DOHH2 (cell line): ENCODE results near the gene PEPD.

Experiments
- H3F3A ChIP-seq: fragments of 200-600 bp; sonication (generic), shearing (Covaris generic); 2 replicates; pipeline ENCODE4 v1.6.0; 2016; ENCODE audit warnings: antibody characterized with exemption, mild to moderate bottlenecking; ENCODE audit not compliant: control insufficient read depth, insufficient read depth
- H3K27ac ChIP-seq: fragments of 200-600 bp; sonication (generic); 2 replicates; pipeline ENCODE4 v1.5.1; 2014; ENCODE audit warnings: low read depth, mild to moderate bottlenecking, low read length, moderate library complexity
- H3K27me3 ChIP-seq: fragments of 200-600 bp; sonication (generic); 2 replicates; pipeline ENCODE4 v1.6.1; 2014; ENCODE audit warnings: mild to moderate bottlenecking, low read length, mixed read lengths; ENCODE audit not compliant: control insufficient read depth
- H3K36me3 ChIP-seq: fragments of 200-600 bp; sonication (generic); 2 replicates; pipeline ENCODE4 v1.6.1; 2014; ENCODE audit warnings: mild to moderate bottlenecking, low read length, moderate library complexity, mixed read lengths; ENCODE audit not compliant: control insufficient read depth
- H3K4me1 ChIP-seq: fragments of 200-600 bp; sonication (generic); 2 replicates; pipeline ENCODE4 v1.6.1; 2014; ENCODE audit warnings: mild to moderate bottlenecking, low read length, mixed read lengths; ENCODE audit not compliant: control insufficient read depth
- H3K4me2 ChIP-seq: fragments of 200-600 bp; sonication (generic); 2 replicates; pipeline ENCODE4 v1.6.0; 2014; ENCODE audit warnings: mild to moderate bottlenecking, low read length, moderate library complexity
- H3K4me3 ChIP-seq: fragments of 200-600 bp; sonication (generic); 2 replicates; pipeline ENCODE4 v1.5.1; 2014; ENCODE audit warnings: mild to moderate bottlenecking, low read length, mixed read lengths
- H3K79me2 ChIP-seq: fragments of 200-600 bp; sonication (generic); 2 replicates; pipeline ENCODE4 v1.6.1; 2014; ENCODE audit warnings: mild to moderate bottlenecking, low read length, mixed read lengths; ENCODE audit not compliant: control insufficient read depth
- H3K9me2 ChIP-seq: fragments of 200-600 bp; sonication (generic); replicated peaks from 2 replicates; pipeline ENCODE4 v1.6.1; 2014; ENCODE audit warnings: mild to moderate bottlenecking, low read length, mixed read lengths; ENCODE audit not compliant: control insufficient read depth
- H3K9me3 ChIP-seq: fragments of 200-600 bp; sonication (generic); 2 replicates; pipeline ENCODE4 v1.6.1; 2014; ENCODE audit warnings: antibody characterized with exemption, low read length, mixed read lengths; ENCODE audit not compliant: control insufficient read depth, insufficient read depth
- H4K20me1 ChIP-seq: fragments of 200-600 bp; sonication (generic); 2 replicates; pipeline ENCODE4 v1.6.0; 2014; ENCODE audit warnings: low read depth, mild to moderate bottlenecking, antibody characterized with exemption, low read length, moderate library complexity; ENCODE audit not compliant: control insufficient read depth, insufficient read depth
- EZH2phosphoT487 ChIP-seq: fragments of 200-600 bp; sonication (generic); IDR thresholded peaks from 2 replicates; pipeline ENCODE4 v1.6.1; 2017; ENCODE audit warnings: borderline replicate concordance, mild to moderate bottlenecking, antibody characterized with exemption, low read length, moderate library complexity, mixed read lengths
- TF ChIP-seq, protein P1 (sequence below): fragments of 200-600 bp; sonication (generic); IDR thresholded peaks from one replicate; pipeline ENCODE4 v1.5.1; 2014; ENCODE audit warnings: antibody characterized with exemption, mild to moderate bottlenecking, low read depth, low read length; ENCODE audit not compliant: poor library complexity, severe bottlenecking

Gene PEPD

DNA sequence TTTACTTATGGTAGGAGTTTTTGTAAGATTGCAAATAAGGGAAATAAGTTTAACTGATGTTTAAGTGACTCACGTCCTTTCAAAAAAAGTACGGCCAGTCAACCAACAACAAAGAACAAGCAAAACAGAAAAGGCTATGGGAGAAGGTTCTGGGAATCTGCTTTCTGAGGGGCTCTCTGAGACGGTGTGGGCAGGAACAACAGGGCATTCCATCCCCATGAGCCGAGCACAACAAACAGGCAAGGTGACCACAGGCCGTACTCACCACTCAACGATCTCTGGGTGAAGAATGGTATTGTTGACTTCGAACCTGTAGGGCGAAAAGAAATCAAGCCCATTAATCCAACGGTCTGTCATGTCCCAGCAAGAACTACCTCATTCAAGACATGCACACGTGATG lies 43.8 kb downstream of the PEPD start:
- Histone ChIP-seq H3K9me2 (no peaks in the 10 kb centered on the region), H3K4me1 (no peaks in the 10 kb centered on the region), H3K4me3 (no peak overlapping the region), H3K4me2 (no peak overlapping the region), H4K20me1 (no peaks in the 10 kb centered on the region), H3K36me3 (no peaks in the 10 kb centered on the region), H3K9me3 (no peaks in the 10 kb centered on the region), H3K27ac (no peak overlapping the region), H3K79me2 (no peaks in the 10 kb centered on the region), H3F3A (no peaks in the 10 kb centered on the region), H3K27me3 (no peaks in the 10 kb centered on the region)
- TF ChIP-seq, protein P1, sequence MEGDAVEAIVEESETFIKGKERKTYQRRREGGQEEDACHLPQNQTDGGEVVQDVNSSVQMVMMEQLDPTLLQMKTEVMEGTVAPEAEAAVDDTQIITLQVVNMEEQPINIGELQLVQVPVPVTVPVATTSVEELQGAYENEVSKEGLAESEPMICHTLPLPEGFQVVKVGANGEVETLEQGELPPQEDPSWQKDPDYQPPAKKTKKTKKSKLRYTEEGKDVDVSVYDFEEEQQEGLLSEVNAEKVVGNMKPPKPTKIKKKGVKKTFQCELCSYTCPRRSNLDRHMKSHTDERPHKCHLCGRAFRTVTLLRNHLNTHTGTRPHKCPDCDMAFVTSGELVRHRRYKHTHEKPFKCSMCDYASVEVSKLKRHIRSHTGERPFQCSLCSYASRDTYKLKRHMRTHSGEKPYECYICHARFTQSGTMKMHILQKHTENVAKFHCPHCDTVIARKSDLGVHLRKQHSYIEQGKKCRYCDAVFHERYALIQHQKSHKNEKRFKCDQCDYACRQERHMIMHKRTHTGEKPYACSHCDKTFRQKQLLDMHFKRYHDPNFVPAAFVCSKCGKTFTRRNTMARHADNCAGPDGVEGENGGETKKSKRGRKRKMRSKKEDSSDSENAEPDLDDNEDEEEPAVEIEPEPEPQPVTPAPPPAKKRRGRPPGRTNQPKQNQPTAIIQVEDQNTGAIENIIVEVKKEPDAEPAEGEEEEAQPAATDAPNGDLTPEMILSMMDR: no peak
- TF ChIP-seq EZH2phosphoT487: no peak

DNA sequence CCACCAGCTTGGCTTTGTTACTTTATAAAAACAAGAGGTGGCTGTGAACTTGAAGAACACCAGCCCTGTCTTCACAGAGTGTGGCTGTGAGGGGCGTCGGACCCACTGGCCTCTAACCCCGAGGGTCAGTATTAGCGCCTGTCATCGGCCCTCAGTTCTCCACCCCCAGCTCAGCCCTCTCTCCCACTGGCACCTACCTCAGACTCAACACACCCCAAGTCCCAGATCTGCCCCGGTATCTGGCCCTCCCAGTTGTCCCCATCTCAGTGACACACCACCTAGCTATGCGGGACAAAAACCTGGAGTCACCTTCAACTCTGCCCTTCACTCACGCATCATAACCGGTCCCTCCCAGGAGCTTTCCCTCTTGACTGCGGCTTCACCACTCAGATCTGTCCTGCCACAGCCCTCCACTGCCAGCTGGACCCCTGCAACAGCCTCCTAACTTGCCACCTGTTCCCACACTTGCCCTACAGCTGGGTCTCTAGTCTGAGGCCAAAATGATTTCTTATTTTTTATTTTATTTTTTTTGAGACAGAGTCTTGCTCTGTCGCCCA lies 45.4 kb downstream of the PEPD start:
- Histone ChIP-seq H3K9me3 (no peaks in the 10 kb centered on the region), H3K4me1 (no peaks in the 10 kb centered on the region), H3K9me2 (no peaks in the 10 kb centered on the region), H3K79me2 (no peaks in the 10 kb centered on the region), H3K4me2 (no peak overlapping the region), H3K27me3 (no peaks in the 10 kb centered on the region), H3K36me3 (no peaks in the 10 kb centered on the region), H3K4me3 (no peak overlapping the region), H3K27ac (no peak overlapping the region), H3F3A (no peaks in the 10 kb centered on the region), H4K20me1 (no peaks in the 10 kb centered on the region)
- TF ChIP-seq EZH2phosphoT487: no peak
- TF ChIP-seq, protein P1: no peak

DNA sequence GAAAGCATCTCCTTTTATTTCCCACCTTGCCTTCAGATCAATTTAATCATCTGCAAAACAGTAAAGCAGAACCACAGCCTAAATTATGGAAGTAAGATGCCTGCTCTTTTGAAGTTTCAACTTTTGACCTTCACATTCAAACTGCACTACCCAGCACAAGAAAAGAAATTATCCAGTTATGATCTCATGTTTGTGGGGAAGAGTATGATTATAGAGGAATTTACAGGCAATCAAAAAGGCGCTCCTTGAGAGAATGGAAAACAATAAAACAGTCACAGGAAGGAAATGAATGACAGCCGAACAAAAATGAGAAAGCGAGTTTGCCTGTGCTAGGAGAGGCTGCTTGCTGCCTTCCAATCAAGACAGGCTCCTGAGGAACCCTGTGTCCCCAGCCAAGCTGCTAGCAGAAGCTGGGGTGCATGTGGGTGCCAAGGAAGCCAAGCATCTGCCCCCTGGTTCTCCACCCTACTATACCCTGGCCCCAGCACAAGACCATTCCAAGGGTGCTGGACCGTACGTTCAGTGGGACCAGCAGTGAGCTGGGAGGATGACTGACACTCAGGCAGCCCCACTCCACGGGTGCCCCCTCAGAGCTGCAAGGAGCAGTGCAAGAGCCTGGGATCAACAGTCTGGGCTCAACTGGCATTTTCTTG lies 47.8 kb downstream of the PEPD start:
- H3K27me3 ChIP-seq: no peaks in the 10 kb centered on the region
- no peaks in the 10 kb centered on the region for H3K79me2 ChIP-seq
- no peak overlapping the region for H3K4me3 ChIP-seq
- no peaks in the 10 kb centered on the region for H3K9me2 ChIP-seq
- no peaks in the 10 kb centered on the region for H4K20me1 ChIP-seq
- no peaks in the 10 kb centered on the region for H3K4me1 ChIP-seq
- no peak overlapping the region for H3K4me2 ChIP-seq
- no peaks in the 10 kb centered on the region for H3F3A ChIP-seq
- TF ChIP-seq EZH2phosphoT487: no peak
- TF ChIP-seq, protein P1: no peak
- H3K27ac ChIP-seq: no peak overlapping the region
- H3K9me3 ChIP-seq: no peaks in the 10 kb centered on the region
- H3K36me3 ChIP-seq: no peaks in the 10 kb centered on the region
